ENCODE results near the gene BPIFA1.

DNA sequence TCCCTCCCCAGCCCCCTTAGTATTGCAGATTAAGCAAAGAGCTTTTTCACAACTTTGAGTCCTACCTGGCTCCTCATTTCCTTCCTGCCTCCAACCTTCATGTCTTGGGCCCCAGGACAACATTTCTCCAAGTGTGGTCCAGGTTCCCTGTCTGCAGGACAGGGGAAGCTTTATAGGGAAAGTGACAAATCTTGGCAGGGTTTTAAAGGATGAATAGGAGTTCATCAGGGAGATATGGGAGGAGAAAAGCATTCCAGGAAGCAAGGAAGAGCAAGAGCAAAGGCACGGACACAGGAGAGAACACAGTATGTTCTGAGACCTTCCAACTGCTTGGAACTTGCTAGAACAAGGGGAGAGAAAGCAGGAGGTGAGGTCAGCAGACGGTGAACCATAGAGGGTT lies 49.1 kb downstream of the BPIFA1 start:
- no peak for TF ChIP-seq EZH2 (IDR thresholded peaks at IDR 0.05; ENCODE audit: insufficient read depth, low read length)
- TF ChIP-seq, protein P1, sequence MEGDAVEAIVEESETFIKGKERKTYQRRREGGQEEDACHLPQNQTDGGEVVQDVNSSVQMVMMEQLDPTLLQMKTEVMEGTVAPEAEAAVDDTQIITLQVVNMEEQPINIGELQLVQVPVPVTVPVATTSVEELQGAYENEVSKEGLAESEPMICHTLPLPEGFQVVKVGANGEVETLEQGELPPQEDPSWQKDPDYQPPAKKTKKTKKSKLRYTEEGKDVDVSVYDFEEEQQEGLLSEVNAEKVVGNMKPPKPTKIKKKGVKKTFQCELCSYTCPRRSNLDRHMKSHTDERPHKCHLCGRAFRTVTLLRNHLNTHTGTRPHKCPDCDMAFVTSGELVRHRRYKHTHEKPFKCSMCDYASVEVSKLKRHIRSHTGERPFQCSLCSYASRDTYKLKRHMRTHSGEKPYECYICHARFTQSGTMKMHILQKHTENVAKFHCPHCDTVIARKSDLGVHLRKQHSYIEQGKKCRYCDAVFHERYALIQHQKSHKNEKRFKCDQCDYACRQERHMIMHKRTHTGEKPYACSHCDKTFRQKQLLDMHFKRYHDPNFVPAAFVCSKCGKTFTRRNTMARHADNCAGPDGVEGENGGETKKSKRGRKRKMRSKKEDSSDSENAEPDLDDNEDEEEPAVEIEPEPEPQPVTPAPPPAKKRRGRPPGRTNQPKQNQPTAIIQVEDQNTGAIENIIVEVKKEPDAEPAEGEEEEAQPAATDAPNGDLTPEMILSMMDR (IDR thresholded peaks at IDR 0.05; ENCODE audit: insufficient read depth, low read depth, low read length), result no peak

Data from astrocyte (in vitro differentiated cells and primary cell).